GM23338 (cell line): ENCODE data around the gene SLC2A8. TPM values are rescaled to one million over a fixed set of nuclear protein-coding genes. Genes with fewer than 3 reads are reported as not detected.

Experiments used
- ATAC-seq: fragments of 200-7000 bp; cut with Tn5 transposase; 3 replicates; pipeline ENCODE4 v1.9.1; 2020
- DNase-seq: peaks from one replicate; pipeline ENCODE4 v3.0.0-alpha.2; 2015; ENCODE audit warnings: low spot score
- H2AFZ ChIP-seq: fragments of 200-600 bp; sonication (generic); 2 replicates; pipeline ENCODE4 v1.8.0; 2016; ENCODE audit warnings: antibody characterized with exemption, mild to moderate bottlenecking, moderate library complexity
- H3F3A ChIP-seq: fragments of 200-600 bp; sonication (generic); replicated peaks from 2 replicates; pipeline ENCODE4 v1.8.0; 2017; ENCODE audit warnings: antibody characterized with exemption, mixed run types, low read depth
- H3K27ac ChIP-seq: fragments of 200-600 bp; sonication (generic); 2 replicates; pipeline ENCODE4 v1.6.1; 2016; ENCODE audit warnings: low read depth
- H3K27me3 ChIP-seq: fragments of 200-600 bp; sonication (generic); 2 replicates; pipeline ENCODE4 v1.8.0; 2016; ENCODE audit warnings: mild to moderate bottlenecking, mixed run types, moderate library complexity; ENCODE audit not compliant: insufficient read depth
- H3K36me3 ChIP-seq: fragments of 200-600 bp; sonication (generic); 2 replicates; pipeline ENCODE4 v1.8.0; 2016; ENCODE audit warnings: mild to moderate bottlenecking; ENCODE audit not compliant: insufficient read depth
- H3K4me1 ChIP-seq: fragments of 200-600 bp; sonication (generic); 2 replicates; pipeline ENCODE4 v1.8.0; 2016; ENCODE audit warnings: mild to moderate bottlenecking, moderate library complexity; ENCODE audit not compliant: insufficient read depth
- H3K4me2 ChIP-seq: fragments of 200-600 bp; sonication (generic); 2 replicates; pipeline ENCODE4 v1.7.1; 2017; ENCODE audit warnings: mixed run types
- H3K4me3 ChIP-seq: fragments of 200-600 bp; sonication (generic); 2 replicates; pipeline ENCODE4 v1.6.1; 2016; ENCODE audit warnings: mixed run types
- H3K79me2 ChIP-seq: fragments of 200-600 bp; sonication (generic); replicated peaks from 2 replicates; pipeline ENCODE4 v1.8.0; 2017; ENCODE audit warnings: mild to moderate bottlenecking; ENCODE audit not compliant: insufficient read depth
- H3K9me2 ChIP-seq: fragments of 200-600 bp; sonication (generic); 2 replicates; pipeline ENCODE4 v1.8.0; 2017; ENCODE audit not compliant: insufficient read depth
- H4K20me1 ChIP-seq: fragments of 200-600 bp; sonication (generic); replicated peaks from 2 replicates; pipeline ENCODE4 v1.8.0; 2017; ENCODE audit warnings: mild to moderate bottlenecking; ENCODE audit not compliant: insufficient read depth
- H3K27ac Mint-ChIP-seq: 2 replicates; pipeline ENCODE4 v1.8.0; 2020; ENCODE audit warnings: inconsistent platforms, mild to moderate bottlenecking, moderate library complexity, mixed read lengths
- H3K27me3 Mint-ChIP-seq: 3 replicates; pipeline ENCODE4 v1.8.0; 2022; ENCODE audit warnings: low read depth, mild to moderate bottlenecking, moderate library complexity, mixed read lengths, inconsistent platforms; ENCODE audit not compliant: insufficient read depth, poor library complexity
- H3K36me3 Mint-ChIP-seq: 3 replicates; pipeline ENCODE4 v1.8.0; 2021; ENCODE audit warnings: low read depth, mild to moderate bottlenecking, inconsistent platforms, moderate library complexity, mixed read lengths
- H3K4me1 Mint-ChIP-seq: 3 replicates; pipeline ENCODE4 v1.8.0; 2020; ENCODE audit warnings: mild to moderate bottlenecking, inconsistent platforms, mixed read lengths
- H3K4me3 Mint-ChIP-seq: 3 replicates; pipeline ENCODE4 v1.8.0; 2021; ENCODE audit warnings: moderate library complexity, mild to moderate bottlenecking, inconsistent platforms, mixed read lengths
- H3K9me3 Mint-ChIP-seq: 3 replicates; pipeline ENCODE4 v1.8.0; 2020; ENCODE audit warnings: moderate library complexity, mild to moderate bottlenecking, inconsistent platforms, mixed read lengths
- NANOG ChIP-seq: IDR thresholded peaks from 2 replicates; pipeline ENCODE4 v1.6.1; 2016; ENCODE audit warnings: antibody characterized with exemption, borderline replicate concordance
- POLR2AphosphoS5 ChIP-seq: IDR thresholded peaks from 2 replicates; pipeline ENCODE4 v1.6.1; 2016; ENCODE audit warnings: antibody characterized with exemption, low read depth
- polyA plus RNA-seq: library from polyadenylated mRNA; unstranded; fragments of >200 nt; fragmentation: Nextera tagmentation; extraction: Ambion mirVana; gene quantifications from 2 replicates; pipeline ENCODE4 v1.2.1, GENCODE V29; 2016
- total RNA-seq: library from RNA; depleted of rRNA; stranded (reverse); fragments of >200 nt; shearing (Covaris generic); gene quantifications from 2 replicates; pipeline ENCODE4 v1.2.3, GENCODE V29; 2014
- TF ChIP-seq, protein P1 (sequence below): fragments of 250-450 bp; sonication (Bioruptor Pico); IDR thresholded peaks from 2 replicates; pipeline ENCODE4 v1.5.0; 2020; ENCODE audit warnings: mild to moderate bottlenecking, moderate library complexity
- TF ChIP-seq, protein P2 (sequence below): IDR thresholded peaks from 2 replicates; pipeline ENCODE4 v1.6.1; 2016; ENCODE audit warnings: antibody characterized with exemption

SLC2A8 gene
- total and polyA plus RNA-seq, 2 experiments from 2014 or later = 16.3 to 34.1 TPM

DNA sequence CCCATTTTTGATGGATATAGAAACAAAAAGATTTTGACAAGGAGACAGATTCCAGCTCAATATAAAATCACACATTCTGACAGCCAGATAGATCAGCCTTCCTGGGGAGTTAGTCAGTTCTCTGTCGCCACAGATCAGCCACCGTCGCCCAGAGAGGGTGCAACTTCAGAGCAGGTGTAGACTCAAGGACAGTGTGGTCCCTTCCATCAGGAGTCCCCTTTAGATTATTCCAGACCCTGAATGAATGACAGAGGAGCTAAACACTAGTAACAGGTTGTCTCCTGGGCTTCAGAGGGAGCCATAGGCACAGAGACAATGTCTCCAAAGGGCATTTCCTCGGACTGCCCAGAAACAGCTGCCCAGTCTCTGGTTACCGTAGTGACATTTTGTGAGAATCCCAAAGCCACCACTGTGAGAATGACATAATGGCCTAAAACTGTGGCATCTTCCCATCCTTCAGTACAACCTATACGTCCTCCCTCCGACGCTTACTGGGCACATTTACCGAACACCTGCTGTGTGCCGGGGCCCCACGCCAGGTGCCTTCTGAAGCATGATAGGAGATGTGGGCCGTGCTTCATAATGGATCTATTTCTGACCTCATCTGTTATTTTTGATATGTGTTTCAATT, 47.4 kb upstream of the SLC2A8 start:
- H3K9me3 Mint-ChIP-seq = no peaks in the 10 kb centered on the region
- ATAC-seq = no peak
- Histone ChIP-seq H3K4me2 (no peak overlapping the region), H3K36me3 (no peaks in the 10 kb centered on the region), H3F3A (no peaks in the 10 kb centered on the region), H3K27ac (no peak overlapping the region), H3K79me2 (no peaks in the 10 kb centered on the region), H3K27me3 (no peaks in the 10 kb centered on the region), H3K4me1 (peaks cover 9% of the 10 kb centered on the region; the same call in 1 of the 2 replicates), H3K9me2 (no peaks in the 10 kb centered on the region), H3K4me3 (no peak overlapping the region), H2AFZ (no peak overlapping the region), H4K20me1 (no peaks in the 10 kb centered on the region)
- H3K4me1 Mint-ChIP-seq = peaks cover 33% of the 10 kb centered on the region
- H3K4me3 Mint-ChIP-seq = no peak overlapping the region
- no peak overlapping the region for H3K27ac Mint-ChIP-seq
- DNase-seq = no peak
- no peaks in the 10 kb centered on the region for H3K27me3 Mint-ChIP-seq
- no peaks in the 10 kb centered on the region for H3K36me3 Mint-ChIP-seq
- TF ChIP-seq POLR2AphosphoS5 (no peak), NANOG (no peak)
- TF ChIP-seq, protein P1, sequence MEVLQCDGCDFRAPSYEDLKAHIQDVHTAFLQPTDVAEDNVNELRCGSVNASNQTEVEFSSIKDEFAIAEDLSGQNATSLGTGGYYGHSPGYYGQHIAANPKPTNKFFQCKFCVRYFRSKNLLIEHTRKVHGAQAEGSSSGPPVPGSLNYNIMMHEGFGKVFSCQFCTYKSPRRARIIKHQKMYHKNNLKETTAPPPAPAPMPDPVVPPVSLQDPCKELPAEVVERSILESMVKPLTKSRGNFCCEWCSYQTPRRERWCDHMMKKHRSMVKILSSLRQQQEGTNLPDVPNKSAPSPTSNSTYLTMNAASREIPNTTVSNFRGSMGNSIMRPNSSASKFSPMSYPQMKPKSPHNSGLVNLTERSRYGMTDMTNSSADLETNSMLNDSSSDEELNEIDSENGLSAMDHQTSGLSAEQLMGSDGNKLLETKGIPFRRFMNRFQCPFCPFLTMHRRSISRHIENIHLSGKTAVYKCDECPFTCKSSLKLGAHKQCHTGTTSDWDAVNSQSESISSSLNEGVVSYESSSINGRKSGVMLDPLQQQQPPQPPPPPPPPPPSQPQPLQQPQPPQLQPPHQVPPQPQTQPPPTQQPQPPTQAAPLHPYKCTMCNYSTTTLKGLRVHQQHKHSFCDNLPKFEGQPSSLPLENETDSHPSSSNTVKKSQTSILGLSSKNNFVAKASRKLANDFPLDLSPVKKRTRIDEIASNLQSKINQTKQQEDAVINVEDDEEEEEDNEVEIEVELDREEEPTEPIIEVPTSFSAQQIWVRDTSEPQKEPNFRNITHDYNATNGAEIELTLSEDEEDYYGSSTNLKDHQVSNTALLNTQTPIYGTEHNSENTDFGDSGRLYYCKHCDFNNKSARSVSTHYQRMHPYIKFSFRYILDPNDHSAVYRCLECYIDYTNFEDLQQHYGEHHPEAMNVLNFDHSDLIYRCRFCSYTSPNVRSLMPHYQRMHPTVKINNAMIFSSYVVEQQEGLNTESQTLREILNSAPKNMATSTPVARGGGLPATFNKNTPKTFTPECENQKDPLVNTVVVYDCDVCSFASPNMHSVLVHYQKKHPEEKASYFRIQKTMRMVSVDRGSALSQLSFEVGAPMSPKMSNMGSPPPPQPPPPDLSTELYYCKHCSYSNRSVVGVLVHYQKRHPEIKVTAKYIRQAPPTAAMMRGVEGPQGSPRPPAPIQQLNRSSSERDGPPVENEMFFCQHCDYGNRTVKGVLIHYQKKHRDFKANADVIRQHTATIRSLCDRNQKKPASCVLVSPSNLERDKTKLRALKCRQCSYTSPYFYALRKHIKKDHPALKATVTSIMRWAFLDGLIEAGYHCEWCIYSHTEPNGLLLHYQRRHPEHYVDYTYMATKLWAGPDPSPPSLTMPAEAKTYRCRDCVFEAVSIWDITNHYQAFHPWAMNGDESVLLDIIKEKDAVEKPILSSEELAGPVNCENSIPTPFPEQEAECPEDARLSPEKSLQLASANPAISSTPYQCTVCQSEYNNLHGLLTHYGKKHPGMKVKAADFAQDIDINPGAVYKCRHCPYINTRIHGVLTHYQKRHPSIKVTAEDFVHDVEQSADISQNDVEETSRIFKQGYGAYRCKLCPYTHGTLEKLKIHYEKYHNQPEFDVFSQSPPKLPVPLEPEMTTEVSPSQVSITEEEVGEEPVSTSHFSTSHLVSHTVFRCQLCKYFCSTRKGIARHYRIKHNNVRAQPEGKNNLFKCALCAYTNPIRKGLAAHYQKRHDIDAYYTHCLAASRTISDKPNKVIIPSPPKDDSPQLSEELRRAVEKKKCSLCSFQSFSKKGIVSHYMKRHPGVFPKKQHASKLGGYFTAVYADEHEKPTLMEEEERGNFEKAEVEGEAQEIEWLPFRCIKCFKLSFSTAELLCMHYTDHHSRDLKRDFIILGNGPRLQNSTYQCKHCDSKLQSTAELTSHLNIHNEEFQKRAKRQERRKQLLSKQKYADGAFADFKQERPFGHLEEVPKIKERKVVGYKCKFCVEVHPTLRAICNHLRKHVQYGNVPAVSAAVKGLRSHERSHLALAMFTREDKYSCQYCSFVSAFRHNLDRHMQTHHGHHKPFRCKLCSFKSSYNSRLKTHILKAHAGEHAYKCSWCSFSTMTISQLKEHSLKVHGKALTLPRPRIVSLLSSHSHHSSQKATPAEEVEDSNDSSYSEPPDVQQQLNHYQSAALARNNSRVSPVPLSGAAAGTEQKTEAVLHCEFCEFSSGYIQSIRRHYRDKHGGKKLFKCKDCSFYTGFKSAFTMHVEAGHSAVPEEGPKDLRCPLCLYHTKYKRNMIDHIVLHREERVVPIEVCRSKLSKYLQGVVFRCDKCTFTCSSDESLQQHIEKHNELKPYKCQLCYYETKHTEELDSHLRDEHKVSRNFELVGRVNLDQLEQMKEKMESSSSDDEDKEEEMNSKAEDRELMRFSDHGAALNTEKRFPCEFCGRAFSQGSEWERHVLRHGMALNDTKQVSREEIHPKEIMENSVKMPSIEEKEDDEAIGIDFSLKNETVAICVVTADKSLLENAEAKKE = no peak
- TF ChIP-seq, protein P2, sequence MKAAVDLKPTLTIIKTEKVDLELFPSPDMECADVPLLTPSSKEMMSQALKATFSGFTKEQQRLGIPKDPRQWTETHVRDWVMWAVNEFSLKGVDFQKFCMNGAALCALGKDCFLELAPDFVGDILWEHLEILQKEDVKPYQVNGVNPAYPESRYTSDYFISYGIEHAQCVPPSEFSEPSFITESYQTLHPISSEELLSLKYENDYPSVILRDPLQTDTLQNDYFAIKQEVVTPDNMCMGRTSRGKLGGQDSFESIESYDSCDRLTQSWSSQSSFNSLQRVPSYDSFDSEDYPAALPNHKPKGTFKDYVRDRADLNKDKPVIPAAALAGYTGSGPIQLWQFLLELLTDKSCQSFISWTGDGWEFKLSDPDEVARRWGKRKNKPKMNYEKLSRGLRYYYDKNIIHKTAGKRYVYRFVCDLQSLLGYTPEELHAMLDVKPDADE = no peak
